ENCODE measurements around the gene SMIM13.

The SMIM13 gene

GRCh38 chr6:11143394-11144371 is 50.0 kb downstream of the SMIM13 start:
- DNase-seq (ENCODE audit: insufficient read length, low spot score) (no peak), FAIRE-seq (no peak)
- TF ChIP-seq PAX5 (IDR thresholded peaks at IDR 0.05; ENCODE audit: insufficient read depth, low read length, severe bottlenecking) (no peak), POLR2AphosphoS5 (IDR thresholded peaks at IDR 0.05; ENCODE audit: low read depth, low read length) (no peak), SPI1 (IDR thresholded peaks at IDR 0.05; ENCODE audit: low read depth, low read length) (no peak)

- TF ChIP-seq POLR2AphosphoS5 (IDR thresholded peaks at IDR 0.05; ENCODE audit: low read depth, low read length) (no peak), SPI1 (IDR thresholded peaks at IDR 0.05; ENCODE audit: low read depth, low read length) (no peak), POU2F2 (IDR thresholded peaks at IDR 0.05; ENCODE audit: low read depth, low read length) (no peak), POLR2A (IDR thresholded peaks at IDR 0.05; ENCODE audit: low read depth, low read length) (no peak), PAX5 (IDR thresholded peaks at IDR 0.05; ENCODE audit: insufficient read depth, low read length, severe bottlenecking) (no peak), TAF1 (IDR thresholded peaks at IDR 0.05; ENCODE audit: low read depth, low read length) (no peak)
- DNase-seq (ENCODE audit: insufficient read length, low spot score) (peak; percentile 52), FAIRE-seq (peak; percentile 92)
Measured at GRCh38 chr6:11144393-11144851, 50.8 kb downstream of the SMIM13 start.

DNA sequence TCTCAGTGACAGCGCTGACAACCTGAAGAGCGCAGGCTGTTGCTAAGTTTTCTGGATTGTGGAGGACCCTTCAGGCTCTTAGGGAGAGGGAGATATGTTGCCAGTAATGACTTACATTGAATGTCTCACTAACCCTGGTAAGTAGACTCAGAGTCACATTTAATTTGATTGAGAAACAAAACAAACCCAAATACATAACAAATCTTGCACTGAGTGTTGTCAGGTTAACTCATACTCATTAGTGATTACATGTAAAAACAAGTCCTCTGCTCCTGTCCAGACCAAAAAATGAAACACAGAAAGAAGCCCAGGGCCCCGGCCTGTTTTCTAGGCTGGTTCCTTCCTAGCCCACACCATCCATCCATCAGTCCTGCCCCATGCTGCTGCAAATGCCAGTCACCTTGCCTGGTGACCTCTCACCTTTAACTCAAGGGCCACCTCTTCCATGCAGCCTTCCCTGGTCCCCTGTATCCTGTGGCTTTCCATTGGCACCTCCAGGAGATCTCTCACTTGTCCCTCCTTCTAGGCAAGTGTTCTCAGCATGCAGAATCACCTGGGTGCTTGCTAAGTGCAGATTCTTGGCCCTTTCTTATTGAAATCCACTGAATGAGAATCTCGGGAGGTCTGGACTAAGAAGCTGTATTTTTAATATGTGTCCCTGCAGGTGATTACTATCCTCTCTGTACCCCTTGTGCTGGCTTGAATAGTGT is 52.6 kb downstream of the SMIM13 start:
- FAIRE-seq (no peak), DNase-seq (ENCODE audit: insufficient read length, low spot score) (no peak)
- TF ChIP-seq POLR2A (IDR thresholded peaks at IDR 0.05; ENCODE audit: low read depth, low read length) (no peak), POU2F2 (IDR thresholded peaks at IDR 0.05; ENCODE audit: low read depth, low read length) (no peak), SPI1 (IDR thresholded peaks at IDR 0.05; ENCODE audit: low read depth, low read length) (no peak), POLR2AphosphoS5 (IDR thresholded peaks at IDR 0.05; ENCODE audit: low read depth, low read length) (no peak), TAF1 (IDR thresholded peaks at IDR 0.05; ENCODE audit: low read depth, low read length) (no peak), PAX5 (IDR thresholded peaks at IDR 0.05; ENCODE audit: insufficient read depth, low read length, severe bottlenecking) (no peak)

DNA sequence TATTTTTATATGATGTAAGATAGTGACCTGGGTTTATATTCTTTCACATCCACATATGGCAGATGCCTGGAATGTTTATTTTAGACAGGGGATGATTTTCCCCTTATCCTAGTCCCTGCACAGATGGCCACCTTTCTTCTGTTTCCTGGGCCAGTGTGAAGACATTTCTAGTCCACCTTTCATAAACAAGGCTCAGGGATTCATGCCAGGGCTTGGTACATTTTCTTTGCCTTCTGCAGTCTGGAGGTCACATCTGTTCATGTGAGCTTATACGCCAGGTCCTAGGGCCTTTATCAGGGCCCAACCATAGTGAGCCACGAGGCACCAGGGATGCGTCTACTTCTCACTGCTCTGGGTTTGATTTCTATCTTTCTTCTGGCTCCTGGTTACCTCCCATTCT is 55.9 kb downstream of the SMIM13 start:
- no peak for FAIRE-seq
- DNase-seq (ENCODE audit: insufficient read length, low spot score), result no peak
- no peak for TF ChIP-seq PAX5 (IDR thresholded peaks at IDR 0.05; ENCODE audit: insufficient read depth, low read length, severe bottlenecking)
- TF ChIP-seq POLR2A (IDR thresholded peaks at IDR 0.05; ENCODE audit: low read depth, low read length), result no peak
- TF ChIP-seq POU2F2 (IDR thresholded peaks at IDR 0.05; ENCODE audit: low read depth, low read length), result no peak
- no peak for TF ChIP-seq POLR2AphosphoS5 (IDR thresholded peaks at IDR 0.05; ENCODE audit: low read depth, low read length)
- no peak for TF ChIP-seq SPI1 (IDR thresholded peaks at IDR 0.05; ENCODE audit: low read depth, low read length)
- TF ChIP-seq TAF1 (IDR thresholded peaks at IDR 0.05; ENCODE audit: low read depth, low read length), result no peak

- no peak for TF ChIP-seq SPI1 (IDR thresholded peaks at IDR 0.05; ENCODE audit: low read depth, low read length)
- TF ChIP-seq POLR2A (IDR thresholded peaks at IDR 0.05; ENCODE audit: low read depth, low read length), result no peak
- TF ChIP-seq POLR2AphosphoS5 (IDR thresholded peaks at IDR 0.05; ENCODE audit: low read depth, low read length), result no peak
- TF ChIP-seq POU2F2 (IDR thresholded peaks at IDR 0.05; ENCODE audit: low read depth, low read length), result no peak
- TF ChIP-seq PAX5 (IDR thresholded peaks at IDR 0.05; ENCODE audit: insufficient read depth, low read length, severe bottlenecking), result no peak
- TF ChIP-seq TAF1 (IDR thresholded peaks at IDR 0.05; ENCODE audit: low read depth, low read length), result no peak
- no peak for DNase-seq (ENCODE audit: insufficient read length, low spot score)
- no peak for FAIRE-seq
Measured at GRCh38 chr6:11151488-11151887, 57.9 kb downstream of the SMIM13 start.

DNA sequence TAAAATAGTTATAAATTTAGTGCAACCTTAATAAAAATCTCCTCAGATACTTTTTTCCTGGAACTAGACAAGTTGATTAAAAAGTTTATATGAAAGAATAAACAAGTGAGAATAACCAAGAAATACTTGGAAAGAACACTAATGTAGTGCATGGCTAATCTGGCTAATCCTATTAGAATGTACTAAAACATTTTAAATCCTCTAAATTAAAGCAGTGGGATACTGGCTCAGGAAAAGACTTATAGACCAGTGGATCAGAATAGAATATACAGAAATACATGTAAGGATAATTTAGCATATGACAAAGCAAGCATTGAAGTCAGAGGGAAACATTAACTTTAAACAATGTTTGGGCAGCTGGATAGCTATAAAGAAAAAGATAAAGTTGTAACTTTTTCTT is 58.9 kb downstream of the SMIM13 start:
- TF ChIP-seq POU2F2 (IDR thresholded peaks at IDR 0.05; ENCODE audit: low read depth, low read length) (no peak), TAF1 (IDR thresholded peaks at IDR 0.05; ENCODE audit: low read depth, low read length) (no peak), POLR2A (IDR thresholded peaks at IDR 0.05; ENCODE audit: low read depth, low read length) (no peak), PAX5 (IDR thresholded peaks at IDR 0.05; ENCODE audit: insufficient read depth, low read length, severe bottlenecking) (no peak), SPI1 (IDR thresholded peaks at IDR 0.05; ENCODE audit: low read depth, low read length) (no peak), POLR2AphosphoS5 (IDR thresholded peaks at IDR 0.05; ENCODE audit: low read depth, low read length) (no peak)
- FAIRE-seq (no peak), DNase-seq (ENCODE audit: insufficient read length, low spot score) (no peak)

- FAIRE-seq (no peak), DNase-seq (ENCODE audit: insufficient read length, low spot score) (no peak)
- TF ChIP-seq SPI1 (IDR thresholded peaks at IDR 0.05; ENCODE audit: low read depth, low read length) (no peak), POLR2A (IDR thresholded peaks at IDR 0.05; ENCODE audit: low read depth, low read length) (no peak), POU2F2 (IDR thresholded peaks at IDR 0.05; ENCODE audit: low read depth, low read length) (no peak), TAF1 (IDR thresholded peaks at IDR 0.05; ENCODE audit: low read depth, low read length) (no peak), POLR2AphosphoS5 (IDR thresholded peaks at IDR 0.05; ENCODE audit: low read depth, low read length) (no peak), PAX5 (IDR thresholded peaks at IDR 0.05; ENCODE audit: insufficient read depth, low read length, severe bottlenecking) (no peak)
Measured at GRCh38 chr6:11153447-11153846, 59.8 kb downstream of the SMIM13 start.

DNA sequence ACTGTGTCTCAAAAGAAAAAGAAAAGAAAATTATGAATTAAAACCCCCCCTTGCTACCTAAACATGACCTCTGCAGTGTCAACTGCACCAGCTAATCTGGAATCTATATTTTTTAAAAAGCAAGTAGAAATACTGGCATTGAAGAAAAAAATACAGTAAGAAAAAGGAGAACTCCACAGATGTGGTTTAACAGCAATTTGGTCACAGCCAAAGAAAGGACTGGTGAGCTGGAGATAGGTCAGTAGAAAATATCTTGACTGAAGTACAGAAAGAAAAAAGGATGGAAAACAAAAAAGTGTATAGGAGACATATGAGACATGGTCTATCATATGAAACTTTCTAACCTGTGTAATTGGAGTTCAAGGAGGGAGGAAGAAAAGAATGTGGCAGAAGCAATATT is 62.0 kb downstream of the SMIM13 start:
- TF ChIP-seq POU2F2 (IDR thresholded peaks at IDR 0.05; ENCODE audit: low read depth, low read length) (no peak), POLR2AphosphoS5 (IDR thresholded peaks at IDR 0.05; ENCODE audit: low read depth, low read length) (no peak), PAX5 (IDR thresholded peaks at IDR 0.05; ENCODE audit: insufficient read depth, low read length, severe bottlenecking) (no peak)
- DNase-seq (ENCODE audit: insufficient read length, low spot score) (no peak), FAIRE-seq (no peak)

GRCh38 chr6:11160199-11160598 is 66.6 kb downstream of the SMIM13 start:
- no peak for DNase-seq (ENCODE audit: insufficient read length, low spot score)
- no peak for TF ChIP-seq SPI1 (IDR thresholded peaks at IDR 0.05; ENCODE audit: low read depth, low read length)
- no peak for TF ChIP-seq POLR2A (IDR thresholded peaks at IDR 0.05; ENCODE audit: low read depth, low read length)
- TF ChIP-seq PAX5 (IDR thresholded peaks at IDR 0.05; ENCODE audit: insufficient read depth, low read length, severe bottlenecking), result no peak
- no peak for TF ChIP-seq POLR2AphosphoS5 (IDR thresholded peaks at IDR 0.05; ENCODE audit: low read depth, low read length)
- no peak for TF ChIP-seq TAF1 (IDR thresholded peaks at IDR 0.05; ENCODE audit: low read depth, low read length)
- TF ChIP-seq POU2F2 (IDR thresholded peaks at IDR 0.05; ENCODE audit: low read depth, low read length), result no peak
- FAIRE-seq, result no peak

All from GM12891 (cell line).